G401 (cell line): ENCODE results near the gene POMP. TPM values are rescaled to one million over a fixed set of nuclear protein-coding genes. Genes with fewer than 3 reads are reported as not detected.
"Not testable (repeated sequence)": the region's sequence is repeated elsewhere in the genome, so short reads cannot be mapped to it uniquely, and the experiment has no call there.

Source experiments
- DNase-seq: peaks from one replicate; pipeline ENCODE4 v3.0.0-alpha.2; 2015; ENCODE audit warnings: low spot score
- in situ Hi-C: cut with HindIII; loops from 2 replicates; pipeline ENCODE4 v1.10.0; 2016; ENCODE audit warnings: low sequenced_read_pairs, mixed read lengths
- total RNA-seq: library from RNA; depleted of rRNA; stranded (reverse); fragments of >200 nt; shearing (Covaris generic); gene quantifications from 2 replicates; pipeline ENCODE4 v1.2.3, GENCODE V29; 2014

The POMP gene
- total RNA-seq, 1 experiment from 2014 or later = 75.0 TPM

DNA sequence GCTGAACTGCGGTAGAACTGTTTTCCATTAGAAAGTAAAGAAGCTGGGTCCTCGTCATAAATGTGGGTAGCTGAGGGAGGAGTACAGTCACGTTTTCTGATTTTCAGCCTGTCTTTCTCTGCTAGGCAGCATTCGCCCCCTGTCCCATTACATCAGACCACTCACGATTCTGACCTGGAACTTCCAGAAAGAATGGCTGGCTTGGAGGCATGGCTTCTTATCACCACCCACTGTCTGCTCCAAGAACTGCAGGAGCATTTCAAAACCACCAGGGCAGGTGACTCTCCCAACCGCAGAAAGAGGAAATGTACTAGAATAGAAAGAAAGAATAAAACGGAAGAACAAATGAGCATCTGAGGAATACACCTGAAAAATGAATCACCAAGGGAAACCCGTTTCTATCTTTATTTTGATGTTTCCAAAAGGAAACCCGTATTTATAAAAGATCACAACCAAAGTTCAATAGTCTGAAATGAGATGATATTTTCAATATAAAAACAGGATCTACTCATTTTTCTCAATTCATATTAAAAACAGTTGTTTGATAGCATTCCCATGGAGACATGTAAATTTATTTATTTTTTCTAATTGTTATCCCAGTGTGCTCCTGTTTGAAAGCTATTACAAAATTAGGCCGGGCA is 22.1 kb upstream of the POMP start:
- DNase-seq = peak; percentile 70
- in situ Hi-C loops = no loop called here

DNA sequence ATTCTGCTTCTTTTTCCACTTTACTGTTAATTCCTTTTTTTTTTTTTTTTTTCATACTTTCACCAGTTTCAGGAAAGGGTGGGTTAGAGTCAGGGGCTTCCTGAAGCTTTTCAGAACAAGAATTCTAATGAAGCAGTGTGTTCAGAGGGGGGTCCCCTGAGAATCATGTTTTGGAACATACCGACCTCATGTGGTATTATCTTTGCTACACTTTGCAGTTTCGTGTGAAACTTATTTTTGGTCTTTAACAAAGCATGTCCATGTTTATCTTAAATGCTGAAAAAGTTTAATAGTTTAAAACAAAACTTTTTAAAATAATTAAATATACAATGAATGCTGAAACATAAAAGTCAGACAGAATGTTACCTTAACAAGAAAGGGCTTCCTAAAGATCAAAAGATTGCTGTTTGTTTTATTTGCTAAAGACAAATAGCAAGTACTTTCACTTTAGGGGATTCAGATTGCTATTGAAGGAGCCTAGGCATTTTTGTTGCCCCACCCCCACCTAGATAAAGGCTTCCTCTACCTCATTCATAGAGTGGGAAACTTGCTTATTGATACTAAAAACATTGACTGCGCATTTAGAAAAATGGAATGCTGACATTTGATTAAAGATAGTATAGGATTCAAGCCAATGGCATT is 21.1 kb upstream of the POMP start:
- DNase-seq = no peak
- in situ Hi-C loops = no loop called here

DNA sequence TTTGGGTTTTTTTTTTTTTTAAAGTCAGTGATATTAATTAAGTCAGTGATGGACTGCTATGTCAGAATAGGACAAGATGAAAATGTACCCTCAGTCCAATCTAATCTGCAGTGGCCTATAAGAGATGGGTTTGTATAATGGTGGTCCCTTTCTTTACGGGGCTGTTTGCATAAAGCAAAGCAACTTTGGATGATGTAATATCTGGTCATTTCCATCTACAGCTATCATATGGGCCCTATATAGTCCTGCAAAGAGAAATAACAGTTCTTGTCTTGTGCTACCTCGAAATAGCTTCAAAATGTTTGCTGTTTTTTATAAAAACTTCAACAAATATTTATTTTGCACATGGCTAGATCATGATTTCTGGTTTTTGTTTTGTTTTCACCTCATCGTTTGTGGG is 20.2 kb upstream of the POMP start:
- DNase-seq = no peak
- in situ Hi-C loops = no loop called here

DNA sequence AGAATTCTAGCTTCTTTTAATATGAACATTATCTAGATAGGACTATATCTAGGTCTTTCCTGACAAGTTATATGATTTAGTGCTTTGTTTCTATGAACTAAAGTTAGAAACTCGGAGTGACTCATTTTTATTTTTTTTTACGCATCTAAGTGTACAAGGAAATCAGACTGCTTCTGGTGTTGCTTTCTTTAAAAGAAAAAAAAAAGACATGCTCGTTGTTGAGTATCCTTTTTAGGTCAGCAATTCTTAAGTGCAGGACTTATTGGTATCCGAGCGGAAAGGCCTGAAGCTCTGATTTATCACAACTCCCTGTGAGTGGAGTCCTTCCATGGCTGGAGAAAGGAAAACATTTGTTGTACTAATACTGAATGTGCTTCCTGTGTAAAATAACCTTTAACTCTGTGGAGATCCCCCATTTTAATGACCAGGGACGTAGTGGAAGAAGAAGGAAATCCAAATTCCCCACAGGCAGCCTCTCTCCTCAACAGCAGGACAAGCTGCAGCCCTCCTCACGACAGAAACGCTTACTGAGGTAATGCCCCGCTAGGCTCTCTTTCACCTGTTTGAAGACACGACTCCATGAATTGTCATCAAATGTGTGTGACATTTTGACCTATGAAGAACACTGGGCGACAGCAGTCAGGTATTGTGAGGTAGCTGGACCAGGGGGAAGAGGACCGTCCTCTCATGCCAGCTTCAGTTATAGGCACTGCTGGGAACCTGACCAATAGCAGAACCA is 17.9 kb upstream of the POMP start:
- DNase-seq = no peak
- in situ Hi-C loops = no loop called here

DNA sequence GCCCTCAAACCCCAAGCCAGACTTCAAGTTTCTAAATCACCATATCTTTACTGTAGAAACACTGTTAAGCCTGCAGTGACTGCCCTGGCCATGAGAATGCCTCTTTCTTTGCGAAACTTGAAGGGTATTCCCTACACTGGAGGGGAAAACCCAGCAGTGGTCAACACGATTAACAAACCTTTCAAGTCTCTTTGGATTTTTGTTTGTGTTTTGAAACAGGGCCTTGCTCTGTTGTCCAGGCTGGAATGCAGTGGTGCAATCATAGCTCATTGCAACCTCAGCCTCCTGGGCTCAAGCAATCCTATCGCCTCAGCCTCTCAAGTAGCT is 17.4 kb upstream of the POMP start:
- no peak for DNase-seq
- in situ Hi-C loops = no loop called here

DNA sequence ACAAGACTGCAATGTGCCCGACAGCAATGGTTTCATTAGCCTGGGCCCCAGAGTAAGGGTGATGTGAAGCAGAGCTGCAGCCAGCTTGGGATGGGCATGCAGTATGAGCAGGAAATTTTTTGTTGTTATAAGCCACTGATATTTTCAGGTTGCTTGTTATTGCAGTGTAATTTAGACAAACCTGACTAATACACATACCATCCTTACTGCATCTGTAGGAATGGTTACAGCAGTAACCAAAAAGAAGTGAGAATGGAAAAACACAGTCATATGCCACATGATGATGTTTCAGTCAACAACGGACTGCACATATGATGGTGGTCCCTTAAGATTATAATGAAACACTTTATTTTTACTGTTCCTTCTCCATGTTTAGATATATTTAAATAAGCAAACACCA is 8.6 kb upstream of the POMP start:
- in situ Hi-C loops = no loop called here
- DNase-seq = no peak

DNA sequence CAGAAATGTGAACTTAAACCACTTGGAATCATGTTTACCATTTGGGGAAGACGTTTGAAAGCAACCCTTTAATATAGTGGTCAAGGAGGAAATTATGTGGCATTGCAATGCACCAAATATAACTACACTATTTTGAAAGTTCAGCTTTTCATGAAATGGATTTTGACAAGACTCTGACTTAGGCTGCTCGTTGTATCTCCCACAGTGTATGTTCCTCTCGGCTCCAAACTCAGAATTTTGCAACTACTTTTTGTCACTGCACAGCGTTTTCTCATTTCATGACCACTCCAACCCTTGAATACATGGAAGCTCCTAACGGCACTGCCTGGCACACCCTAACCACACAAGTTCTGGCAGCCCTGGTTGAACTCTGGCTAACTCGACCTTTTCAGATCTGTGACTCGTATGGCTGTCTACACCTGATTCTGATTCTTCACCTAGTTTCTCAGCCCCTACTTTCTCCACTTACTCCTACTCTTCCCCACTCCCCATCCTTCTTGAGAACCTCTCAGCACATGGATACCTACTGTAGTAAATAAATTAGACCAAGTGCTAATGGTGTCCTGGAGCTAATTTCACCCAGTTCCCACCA is 7.0 kb upstream of the POMP start:
- DNase-seq = no peak
- in situ Hi-C loops = no loop called here

DNA sequence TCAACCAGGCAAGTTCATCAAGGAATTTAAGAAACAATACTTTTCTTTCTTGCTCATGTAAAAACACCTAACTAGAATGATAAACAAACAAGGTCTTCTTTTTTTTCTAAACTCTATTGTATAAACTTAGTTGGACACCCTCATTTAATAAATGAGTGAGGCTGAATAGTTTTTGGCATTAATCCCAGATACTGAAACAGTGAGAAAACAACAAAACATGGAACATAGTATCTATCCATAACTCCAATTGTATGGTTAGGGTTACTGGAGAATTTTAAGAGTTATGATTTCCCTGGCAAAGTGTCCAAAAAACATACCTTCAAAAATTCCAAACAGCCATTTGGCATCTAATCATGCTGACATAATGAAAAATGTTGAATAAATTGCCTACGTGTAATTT is 5.8 kb upstream of the POMP start:
- in situ Hi-C loops = no loop called here
- DNase-seq = no peak

DNA sequence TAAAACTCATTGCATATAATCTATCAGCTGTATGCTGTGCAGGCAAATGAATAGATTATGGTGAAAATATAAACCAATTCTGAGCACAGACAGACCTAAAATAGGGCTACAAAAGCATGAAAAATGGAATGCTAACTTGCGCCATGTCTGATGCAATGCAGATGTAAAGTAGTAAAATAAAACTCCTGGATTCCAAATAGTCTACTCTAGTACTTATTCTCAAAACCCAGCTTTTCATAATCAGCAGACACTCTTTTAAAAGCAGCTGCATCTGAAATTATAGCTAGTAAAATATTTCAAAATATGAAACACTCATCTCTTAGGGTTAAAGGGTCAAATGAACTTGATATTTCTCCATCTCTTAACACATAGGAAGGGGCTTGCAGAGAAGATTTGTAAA is 4.7 kb upstream of the POMP start:
- in situ Hi-C loops = no loop called here
- DNase-seq = no peak

DNA sequence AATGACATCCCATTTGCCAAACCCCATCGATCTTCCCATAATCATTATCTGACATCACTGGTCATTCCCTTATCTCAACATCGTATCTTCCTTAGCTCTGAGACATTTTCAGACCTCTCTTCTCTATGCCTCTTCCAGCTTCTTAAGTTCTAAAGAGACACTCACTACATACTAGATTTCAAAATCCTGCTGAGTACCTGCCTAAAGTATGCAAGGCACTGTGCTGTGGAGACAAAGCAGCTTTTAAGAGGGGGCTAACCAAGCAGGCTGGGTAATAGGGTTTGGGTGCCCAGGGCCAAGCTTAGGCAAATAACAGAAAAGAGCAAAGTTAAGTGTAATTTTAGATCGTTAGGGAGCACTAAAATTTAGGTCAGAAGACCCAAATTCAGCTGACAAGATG is 3.4 kb upstream of the POMP start:
- no peak for DNase-seq
- in situ Hi-C loops = no loop called here

DNA sequence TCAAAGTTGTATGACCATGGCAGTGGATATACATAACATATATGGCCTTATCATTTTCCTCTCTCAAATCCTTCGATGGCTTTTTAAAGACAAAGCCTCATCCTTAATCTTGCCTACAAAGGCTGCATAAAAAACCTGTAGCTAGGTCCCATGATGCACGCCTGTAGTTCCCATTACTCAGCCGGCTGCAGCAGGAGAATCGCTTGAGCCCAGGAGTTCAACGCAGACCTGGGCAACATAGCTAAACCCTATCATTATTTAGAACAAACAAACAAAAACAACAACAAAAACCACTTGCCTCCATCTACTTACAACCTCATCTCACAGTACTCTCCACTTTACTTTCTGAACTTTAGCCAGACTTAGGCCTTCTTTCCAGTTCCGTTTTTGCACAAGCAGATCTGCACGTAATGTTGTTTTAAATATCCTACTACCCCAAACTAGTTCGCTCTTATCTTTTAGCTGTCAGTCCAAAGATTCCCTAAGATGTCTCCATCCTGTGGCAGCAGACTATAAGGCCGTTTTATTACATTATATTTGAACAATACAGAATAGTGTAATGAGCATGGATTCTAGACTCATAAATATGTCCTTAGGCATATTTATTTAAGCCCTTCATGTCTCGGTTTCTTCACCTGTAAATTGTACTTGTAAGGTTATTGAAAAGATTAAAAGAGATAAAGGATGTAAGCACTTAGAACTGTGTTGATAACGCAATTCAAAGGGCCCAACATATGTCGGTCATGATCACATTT is 969 bp upstream of the POMP start:
- DNase-seq = peak; percentile 21
- in situ Hi-C loops = no loop called here

DNA sequence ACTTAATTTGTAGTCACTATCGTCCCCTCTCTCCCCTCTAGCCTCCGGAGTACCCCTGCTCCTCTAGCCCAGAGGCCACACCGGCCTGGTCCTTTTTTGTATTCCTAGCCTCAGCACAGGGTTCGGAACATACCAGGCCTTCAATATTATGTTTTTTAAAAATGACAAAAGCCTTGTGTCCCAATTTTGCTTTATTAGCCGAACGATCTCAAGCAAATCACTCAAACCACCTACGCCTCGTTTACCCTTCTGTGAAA is 463 bp upstream of the POMP start:
- in situ Hi-C loops = no loop called here
- no peak for DNase-seq

DNA sequence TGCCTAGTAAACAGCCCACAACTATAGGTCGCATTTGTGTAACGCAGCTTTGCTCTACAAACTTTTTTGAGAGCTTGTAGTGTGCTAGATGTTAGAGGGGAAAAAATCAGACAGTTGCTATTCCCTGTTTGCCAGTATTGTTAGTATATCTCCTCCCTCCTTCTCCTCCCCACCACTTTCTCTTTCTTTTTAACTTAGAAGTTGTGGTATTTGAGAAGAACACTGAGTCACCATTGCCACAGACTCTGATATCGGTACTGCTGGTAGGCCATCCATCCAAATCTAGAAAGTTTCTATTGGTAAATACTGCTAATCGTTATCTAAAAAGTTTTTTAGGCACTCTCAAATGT is 666 bp downstream of the POMP start:
- in situ Hi-C loops = no loop called here
- no peak for DNase-seq

DNA sequence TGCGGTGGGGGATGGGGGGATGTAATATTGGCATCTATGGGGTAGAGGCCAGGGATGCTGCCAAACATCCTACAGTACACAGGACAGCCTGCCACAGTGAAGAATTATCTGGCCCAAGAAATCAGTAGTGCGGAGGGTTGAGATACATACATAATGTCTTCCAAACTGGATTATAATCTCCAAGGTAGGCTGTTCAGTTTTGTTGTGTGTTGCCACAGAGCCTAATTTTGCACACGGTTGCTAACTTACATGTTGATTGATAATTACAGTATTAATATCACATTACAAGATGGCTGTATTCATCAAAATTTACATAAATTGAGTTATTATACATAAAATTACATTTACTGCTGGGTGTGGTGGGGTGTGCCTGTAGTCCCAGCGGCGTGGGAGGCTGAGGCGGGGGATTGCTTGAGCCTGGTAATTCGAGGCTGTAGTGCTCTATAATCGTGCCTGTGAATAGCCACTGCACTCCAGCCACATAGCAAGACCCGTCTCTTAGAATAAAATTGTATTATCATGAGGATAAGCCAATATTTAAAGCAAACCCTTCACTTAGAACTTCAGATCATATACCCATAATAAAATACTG is 8.1 kb downstream of the POMP start:
- no peak for DNase-seq
- in situ Hi-C loops = no loop called here

DNA sequence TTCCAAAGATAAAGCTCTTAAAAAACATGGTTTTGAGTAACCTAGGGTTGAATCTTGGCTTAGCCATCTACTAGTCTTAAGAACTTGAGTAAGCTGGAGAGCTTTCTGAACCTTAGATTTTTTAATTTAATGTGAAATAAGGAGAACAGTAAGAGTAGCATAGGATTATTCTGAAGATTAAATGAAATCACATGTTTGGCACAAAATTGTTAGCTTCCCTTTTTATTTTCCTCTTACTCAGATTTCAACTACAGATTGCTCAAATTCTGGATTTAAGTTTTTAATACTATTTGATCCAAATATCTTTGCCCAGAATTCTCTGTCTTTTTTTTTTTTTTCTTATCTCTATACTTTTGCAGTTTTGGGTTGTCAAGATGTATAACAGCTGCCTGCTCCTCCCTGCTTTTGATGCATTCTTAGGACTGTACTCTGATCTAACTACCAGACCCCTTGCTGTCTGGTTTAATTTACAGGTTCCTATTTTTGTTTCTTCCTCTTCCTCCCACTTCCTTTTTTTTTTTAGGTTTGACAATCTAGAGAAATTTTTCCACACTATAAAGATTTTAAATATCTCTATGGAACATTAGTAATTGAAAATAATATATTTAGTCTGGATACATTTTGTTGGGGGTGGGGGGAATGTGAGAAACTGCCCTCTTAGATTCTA is 12.3 kb downstream of the POMP start:
- no peak for DNase-seq
- in situ Hi-C loops = no loop called here

DNA sequence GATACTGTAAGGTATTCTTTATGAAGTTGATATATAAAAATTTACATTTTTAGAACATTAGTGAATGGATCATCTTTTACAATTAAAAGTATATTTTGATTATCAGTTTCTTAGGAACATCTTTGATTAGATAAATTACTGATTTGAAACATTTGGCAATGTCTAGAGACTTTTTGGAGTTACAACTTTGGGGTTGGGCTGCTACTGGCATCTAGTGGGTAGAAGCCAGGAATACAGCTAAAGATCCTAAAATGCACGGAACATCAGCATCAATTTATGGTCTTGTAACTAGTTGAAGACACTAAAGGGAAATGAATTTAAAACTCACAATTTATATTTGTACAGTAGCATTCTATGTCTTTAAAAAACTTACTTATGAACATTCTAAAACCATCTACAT is 19.9 kb downstream of the POMP start:
- DNase-seq = no peak
- in situ Hi-C loops = no loop called here

DNA sequence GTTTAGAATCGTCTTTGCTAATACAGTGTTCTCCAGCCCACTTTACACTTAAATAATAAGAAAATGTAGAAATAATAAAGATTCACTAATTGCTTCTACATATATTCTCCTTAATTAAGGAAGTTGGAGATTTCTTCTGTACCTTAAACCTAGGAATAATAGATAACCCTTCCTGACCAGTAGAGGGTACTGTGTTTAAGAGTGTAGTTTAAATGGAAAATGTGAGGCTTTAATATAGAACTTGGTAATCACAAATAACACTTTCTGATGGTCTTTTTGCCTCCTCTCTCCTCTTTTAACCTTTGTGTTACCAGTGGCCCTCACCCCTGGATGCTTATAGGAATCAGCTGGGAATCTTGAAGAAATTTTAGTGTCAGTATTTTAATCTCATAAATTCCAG is 20.7 kb downstream of the POMP start:
- DNase-seq = peak; percentile 36
- in situ Hi-C loops = no loop called here

DNA sequence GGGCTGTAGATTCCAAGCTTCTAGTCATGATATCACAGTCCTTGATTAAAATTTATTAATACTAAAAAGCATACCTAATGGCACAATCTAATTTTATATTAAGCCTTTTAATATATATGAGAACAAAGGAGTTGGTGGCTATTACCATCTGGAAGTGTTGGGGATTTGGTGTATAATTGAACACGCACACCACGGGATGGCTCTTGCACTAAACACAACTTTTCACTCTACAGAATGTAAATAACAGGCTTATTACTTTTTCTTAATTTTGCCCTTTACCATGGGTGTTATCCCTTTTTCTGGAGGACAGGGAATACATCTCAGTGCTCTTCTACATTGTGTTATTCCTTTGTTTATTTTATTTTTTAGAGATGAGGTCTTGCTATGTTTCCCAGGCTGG is 21.6 kb downstream of the POMP start:
- DNase-seq = no peak
- in situ Hi-C loops = no loop called here

DNA sequence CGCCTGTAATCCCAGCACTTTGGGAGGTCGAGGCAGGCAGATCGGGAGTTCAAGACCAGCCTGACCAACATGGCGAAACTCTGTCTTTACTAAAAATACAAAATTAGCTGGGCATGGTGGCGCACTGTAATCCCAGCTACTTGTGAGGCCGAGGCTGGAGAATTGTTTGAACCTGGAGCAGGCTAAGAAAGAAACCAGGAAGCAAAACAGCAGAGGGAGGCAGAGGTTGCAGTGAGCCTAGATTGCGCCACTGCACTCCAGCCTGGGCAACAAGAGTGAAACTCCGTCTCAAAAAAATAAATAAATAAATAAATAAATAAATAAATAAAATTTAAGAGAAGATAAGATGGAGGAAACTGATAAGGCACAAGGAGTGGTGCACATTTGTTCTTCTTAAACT is 24.2 kb downstream of the POMP start:
- DNase-seq, in situ Hi-C loops: not testable (repeated sequence)
